Activated CD4-positive, alpha-beta T cell treated with anti-CD3 and anti-CD28 coated beads, Interleukin-2, amount 50 U/mL, for 24 hours (primary cell): ENCODE data around the gene GLCCI1.
"Not testable (repeated sequence)": the region's sequence is repeated elsewhere in the genome, so short reads cannot be mapped to it uniquely, and the experiment has no call there.

Experiments
- DNase-seq, 2 donors: peaks; one replicate each; pipeline ENCODE4 v3.0.0-alpha.2; 2020; ENCODE audit warnings: low read depth in 1 of 2, low spot score in 1 of 2

The GLCCI1 gene

DNA sequence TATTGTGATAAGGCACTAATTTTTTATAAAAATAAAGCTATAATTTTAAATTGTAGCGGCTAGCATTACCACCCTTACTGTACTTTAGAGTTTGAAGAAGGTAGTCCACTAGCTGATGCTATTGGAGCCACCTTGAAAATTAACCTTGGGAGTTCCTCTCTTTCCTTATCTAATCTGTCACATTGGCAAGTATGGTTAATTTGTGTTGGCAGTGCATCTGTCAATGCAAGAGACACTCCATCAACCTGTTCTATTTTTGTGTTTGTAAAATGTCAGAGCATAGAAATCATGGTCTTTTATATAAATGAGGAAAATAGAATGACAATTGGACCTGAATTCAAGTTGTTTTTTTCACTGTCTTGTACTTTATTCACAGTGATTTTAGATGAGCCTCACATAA, 20.5 kb downstream of the GLCCI1 start:
- no peak for DNase-seq

DNA sequence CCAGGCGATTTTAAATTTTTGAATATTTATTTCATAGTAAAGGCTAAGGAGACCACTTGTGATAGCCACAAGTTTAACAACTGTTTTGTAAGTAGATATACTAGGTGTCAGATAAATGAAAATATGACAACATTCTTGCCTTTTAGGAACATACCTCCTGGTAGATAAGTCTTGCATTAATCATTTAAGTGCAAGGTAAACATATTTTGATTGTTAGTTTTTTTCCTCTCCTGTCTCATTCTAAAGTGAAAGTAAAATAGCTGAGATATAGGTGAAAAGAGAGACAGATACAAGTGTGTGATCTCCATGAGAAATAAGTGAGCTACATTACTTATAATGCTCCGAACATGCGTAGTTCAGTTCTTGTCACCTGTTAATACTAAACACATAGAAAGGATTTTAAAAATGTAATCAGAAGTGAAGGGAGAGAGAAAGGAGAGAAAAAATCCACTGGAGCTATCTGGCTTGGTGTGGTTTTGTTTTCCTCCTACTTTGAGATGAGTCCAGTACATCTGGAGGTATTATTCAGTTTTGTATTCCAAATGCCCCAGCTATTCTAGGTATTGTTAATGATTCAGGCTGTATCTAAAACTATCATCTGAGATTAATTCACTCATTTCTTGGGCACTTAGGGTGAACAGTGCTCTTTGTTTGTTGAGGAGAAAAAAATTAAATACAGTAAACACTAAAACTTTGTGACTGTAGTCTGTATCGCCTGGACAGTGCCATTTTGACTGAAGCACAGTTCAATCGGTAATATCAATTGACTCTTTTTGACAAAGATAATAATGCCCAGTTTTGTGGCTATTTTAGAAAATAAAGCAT, 21.2 kb downstream of the GLCCI1 start:
- no peak for DNase-seq

- no peak for DNase-seq
These were observed 21.8 kb downstream of the GLCCI1 start for GRCh38 chr7:7990441-7990761.

DNA sequence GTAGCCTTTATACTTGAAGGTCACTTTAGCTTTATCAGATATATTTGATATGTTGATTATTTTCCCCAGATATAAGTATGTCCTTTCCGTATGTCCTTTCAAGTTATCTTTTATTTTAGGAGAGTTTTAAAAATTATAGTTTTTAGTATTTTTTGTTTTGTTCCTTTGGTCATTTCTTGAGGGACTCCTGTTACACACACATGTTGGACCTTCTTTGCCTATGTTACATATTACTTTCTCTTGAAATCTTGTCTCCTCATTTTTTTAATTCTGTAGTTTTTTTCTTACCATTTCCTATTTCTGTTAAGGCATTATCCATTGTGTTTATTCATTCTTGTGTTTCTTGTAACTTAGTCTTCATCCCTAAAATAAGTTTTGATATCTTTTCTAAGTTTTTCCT, 23.9 kb downstream of the GLCCI1 start:
- DNase-seq = no peak

GRCh38 chr7:7995348-7995747, 26.8 kb downstream of the GLCCI1 start:
- DNase-seq = not testable (repeated sequence)

GRCh38 chr7:7996568-7996967, 28.0 kb downstream of the GLCCI1 start:
- no peak for DNase-seq

DNA sequence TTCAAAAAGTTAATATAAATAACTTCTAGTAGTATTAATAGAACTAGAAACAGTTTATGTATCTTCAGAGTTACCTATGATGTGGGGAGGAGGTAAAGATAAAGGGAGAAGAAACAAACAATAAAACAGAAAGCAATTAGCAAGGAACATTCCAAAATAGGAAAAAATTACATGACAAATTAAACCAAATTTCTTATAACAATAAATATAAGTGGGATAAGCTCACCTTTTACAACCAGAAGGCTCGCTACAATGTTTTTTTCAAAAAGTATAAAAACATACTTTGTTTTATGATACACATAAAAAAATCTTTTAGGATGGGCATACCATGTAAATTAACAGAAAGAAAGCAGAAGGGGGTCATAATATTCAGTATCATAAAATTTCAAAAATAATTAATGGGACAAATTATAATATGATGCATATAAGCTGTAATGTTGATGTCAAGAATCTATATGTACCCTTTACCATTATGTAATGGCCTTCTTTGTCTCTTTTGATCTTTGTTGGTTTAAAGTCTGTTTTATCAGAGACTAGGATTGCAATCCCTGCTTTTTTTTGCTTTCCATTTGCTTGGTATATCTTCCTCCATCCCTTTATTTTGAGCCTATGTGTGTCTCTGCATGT, 31.8 kb downstream of the GLCCI1 start:
- no peak for DNase-seq

DNA sequence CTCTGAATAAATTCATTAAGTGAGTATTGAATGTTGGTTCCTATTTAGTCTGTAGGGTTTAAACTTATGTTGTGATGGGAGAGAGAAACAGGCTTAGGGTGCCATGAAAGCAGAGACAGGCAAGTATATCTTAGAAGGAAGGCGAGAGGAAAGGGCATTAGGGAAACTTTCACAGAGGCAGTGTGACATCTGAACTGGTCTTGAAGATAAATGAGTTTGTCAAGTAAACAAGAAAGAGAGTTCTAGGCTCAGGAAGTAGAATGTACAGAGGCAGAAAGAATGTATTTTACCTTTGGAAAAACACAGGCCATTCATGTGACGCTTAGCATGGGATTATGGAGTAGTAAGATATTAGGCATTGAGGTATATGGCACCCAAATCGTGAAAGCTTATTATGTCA, 34.5 kb downstream of the GLCCI1 start:
- DNase-seq = no peak

DNA sequence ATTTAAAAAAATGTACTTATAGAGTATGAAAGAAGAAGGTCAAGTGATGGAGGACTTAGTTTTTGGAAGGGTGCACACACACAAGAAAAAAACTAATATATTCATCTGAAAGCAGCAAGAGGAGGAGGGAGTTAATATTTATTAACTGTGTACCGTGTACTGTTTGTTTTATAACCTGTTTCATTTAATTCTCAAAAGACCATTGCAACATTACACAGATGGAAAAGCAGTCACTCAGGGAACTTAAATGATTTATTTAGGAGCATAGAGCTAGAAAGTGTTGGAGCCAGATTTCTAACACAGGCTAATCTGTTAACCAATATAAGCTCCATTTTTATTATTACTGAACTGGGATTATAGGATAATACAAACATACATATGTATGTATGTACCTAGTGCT, 36.7 kb downstream of the GLCCI1 start:
- no peak for DNase-seq

- DNase-seq = no peak
These were observed 45.8 kb downstream of the GLCCI1 start for GRCh38 chr7:8014399-8014798.

DNA sequence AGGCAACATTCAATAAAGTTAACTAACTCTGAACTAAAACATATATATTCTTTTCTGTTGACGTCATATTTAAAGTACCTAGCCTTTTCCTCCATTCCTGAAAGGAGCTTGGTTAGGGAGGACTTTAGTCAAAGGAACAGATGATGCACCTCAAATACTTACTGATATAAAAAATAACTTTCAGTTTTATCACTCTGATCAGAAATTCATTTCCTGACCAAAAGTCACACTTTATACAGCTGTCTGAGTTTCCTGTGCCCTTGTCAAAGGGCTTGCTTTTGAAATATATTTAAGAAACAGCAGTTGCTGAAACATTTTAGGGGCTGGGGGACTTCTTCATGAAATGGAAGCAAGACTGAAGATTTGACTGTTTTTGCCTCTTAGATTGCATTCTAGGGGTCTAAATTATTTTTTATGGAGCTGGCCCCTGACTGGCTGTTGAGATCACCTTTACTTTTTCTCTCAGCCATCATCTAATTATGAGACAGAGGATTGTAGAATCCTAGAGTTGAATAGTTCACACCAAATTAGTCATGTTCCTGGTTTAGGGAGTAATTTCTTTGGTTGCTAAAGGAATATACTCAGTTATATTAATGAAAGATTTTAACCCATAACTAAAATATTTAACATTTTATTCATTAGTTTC, 46.6 kb downstream of the GLCCI1 start:
- DNase-seq = no peak

GRCh38 chr7:8015746-8016120, 47.1 kb downstream of the GLCCI1 start:
- no peak for DNase-seq

DNA sequence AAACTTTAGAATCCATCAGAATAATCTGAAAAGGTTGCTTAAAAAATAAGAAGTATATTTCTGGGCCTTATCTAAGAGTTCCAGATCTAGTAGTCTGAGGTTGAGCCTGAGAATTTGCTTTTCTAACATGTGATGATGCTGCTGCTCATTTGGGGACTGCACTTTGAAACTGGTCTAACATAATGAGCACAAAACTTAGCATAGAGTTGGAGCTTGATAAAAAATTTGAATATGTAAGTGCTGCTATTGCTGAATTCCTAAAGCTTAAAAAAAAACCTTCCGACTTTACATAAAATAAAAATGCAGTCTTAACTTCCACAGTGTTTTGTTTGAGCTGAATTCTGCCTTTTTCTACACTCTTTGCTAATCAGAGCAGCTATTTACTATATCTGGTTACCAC, 48.8 kb downstream of the GLCCI1 start:
- DNase-seq = no peak

GRCh38 chr7:8018961-8019360, 50.4 kb downstream of the GLCCI1 start:
- DNase-seq = no peak

- no peak for DNase-seq
These were observed 54.0 kb downstream of the GLCCI1 start for GRCh38 chr7:8022628-8023027.

DNA sequence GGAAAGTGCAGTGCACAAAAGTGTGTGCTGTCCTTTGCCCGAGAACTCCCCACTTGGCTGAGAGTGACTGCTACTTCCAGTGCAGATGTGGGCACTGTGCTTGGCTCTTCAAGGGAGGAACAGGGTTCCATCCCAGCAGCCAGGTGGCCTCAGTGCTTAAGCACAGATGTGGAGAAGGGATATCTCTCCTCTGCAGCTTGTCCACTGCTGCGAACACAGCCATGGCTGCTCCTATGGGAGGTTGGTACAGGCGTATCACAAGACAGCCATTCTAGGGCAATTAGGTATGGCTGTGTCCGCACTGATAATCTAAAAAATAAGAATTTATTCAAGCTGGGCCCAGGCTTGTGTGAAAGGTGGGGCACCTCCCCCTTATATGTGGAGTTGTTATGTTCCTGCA, 66.6 kb downstream of the GLCCI1 start:
- DNase-seq = no peak

DNA sequence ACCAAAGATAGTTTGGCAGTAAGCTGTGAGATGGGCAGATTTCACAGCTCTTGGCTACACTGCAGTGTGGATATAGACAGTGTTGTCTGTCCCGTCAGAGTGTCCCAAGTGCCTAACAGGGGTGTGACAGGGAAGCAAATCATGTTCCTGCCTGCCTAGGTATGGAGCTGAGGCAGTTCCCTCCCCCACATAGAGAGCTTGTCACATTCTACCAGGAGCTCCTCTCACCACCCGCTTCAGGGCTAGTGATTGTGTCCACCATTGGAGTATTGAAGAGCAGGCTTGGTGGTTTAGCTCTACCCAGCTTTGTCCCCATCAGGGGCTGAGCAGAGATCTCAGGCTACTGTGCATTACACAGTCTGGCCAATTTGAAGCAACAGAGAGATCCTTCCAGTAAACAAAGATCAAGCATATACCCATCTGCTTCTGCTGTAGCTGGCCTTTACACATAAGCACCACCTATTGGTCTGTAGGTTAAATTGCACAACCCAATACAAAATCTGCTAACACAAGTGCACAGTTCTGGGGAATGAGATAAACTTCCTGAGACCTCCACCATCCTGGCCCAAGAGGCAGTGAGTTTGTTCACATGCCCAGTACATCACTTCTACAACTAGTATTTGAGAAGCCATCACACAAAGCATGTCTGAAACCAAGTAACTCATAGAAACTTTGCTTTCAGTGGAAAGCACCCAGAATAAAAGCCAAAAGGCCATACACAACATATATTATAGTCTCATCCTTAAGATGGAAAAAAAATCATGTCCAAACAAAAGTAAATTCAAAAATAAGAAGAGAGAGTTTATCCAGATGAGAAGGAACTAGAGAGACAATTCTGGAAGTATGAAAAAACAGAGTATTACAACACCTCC, 67.3 kb downstream of the GLCCI1 start:
- DNase-seq = no peak

DNA sequence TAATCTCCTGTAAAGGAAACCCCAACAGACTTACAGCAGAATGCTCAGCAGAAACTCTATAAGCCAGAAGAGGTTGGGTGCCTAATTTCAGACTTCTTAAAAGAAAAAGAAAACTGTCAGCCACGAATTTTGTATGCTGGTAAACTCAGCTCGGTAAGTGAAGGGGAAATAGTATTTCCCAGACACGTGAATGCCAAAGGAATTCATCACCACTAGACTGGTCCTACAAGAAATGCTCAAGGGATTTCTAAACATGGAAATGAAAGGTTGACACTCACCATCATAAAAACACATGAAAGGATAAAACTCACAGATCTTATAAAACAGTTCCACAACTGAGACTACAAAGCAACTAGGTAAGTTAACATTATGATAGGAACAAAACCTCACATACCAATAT, 68.6 kb downstream of the GLCCI1 start:
- no peak for DNase-seq

- no peak for DNase-seq
These were observed 72.3 kb downstream of the GLCCI1 start for GRCh38 chr7:8040768-8041369.

- no peak for DNase-seq
These were observed 74.4 kb downstream of the GLCCI1 start for GRCh38 chr7:8042796-8043535.
